Measurements from ENCODE around the gene RPS24.

GRCh38 chr10:77993620-77994019 is 40.0 kb upstream of the RPS24 start:
- TF ChIP-seq, protein P1, sequence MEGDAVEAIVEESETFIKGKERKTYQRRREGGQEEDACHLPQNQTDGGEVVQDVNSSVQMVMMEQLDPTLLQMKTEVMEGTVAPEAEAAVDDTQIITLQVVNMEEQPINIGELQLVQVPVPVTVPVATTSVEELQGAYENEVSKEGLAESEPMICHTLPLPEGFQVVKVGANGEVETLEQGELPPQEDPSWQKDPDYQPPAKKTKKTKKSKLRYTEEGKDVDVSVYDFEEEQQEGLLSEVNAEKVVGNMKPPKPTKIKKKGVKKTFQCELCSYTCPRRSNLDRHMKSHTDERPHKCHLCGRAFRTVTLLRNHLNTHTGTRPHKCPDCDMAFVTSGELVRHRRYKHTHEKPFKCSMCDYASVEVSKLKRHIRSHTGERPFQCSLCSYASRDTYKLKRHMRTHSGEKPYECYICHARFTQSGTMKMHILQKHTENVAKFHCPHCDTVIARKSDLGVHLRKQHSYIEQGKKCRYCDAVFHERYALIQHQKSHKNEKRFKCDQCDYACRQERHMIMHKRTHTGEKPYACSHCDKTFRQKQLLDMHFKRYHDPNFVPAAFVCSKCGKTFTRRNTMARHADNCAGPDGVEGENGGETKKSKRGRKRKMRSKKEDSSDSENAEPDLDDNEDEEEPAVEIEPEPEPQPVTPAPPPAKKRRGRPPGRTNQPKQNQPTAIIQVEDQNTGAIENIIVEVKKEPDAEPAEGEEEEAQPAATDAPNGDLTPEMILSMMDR (IDR thresholded peaks at IDR 0.05): no peak
- TF ChIP-seq POLR2A (IDR thresholded peaks at IDR 0.05): no peak

All from body of pancreas (tissue), 4 donors.